Endothelial cell of umbilical vein (primary cell): ENCODE results near the gene IRF6. TPM values are rescaled to one million over a fixed set of nuclear protein-coding genes. Genes with fewer than 3 reads are reported as not detected.

Experiments used
- BruUV-seq: library from RNA; stranded (reverse); fragments of 400-500 nt; replicated peaks from 2 replicates; lab custom pipeline; 2021; lab: Mats Ljungman, UMichigan
- CTCF ChIA-PET: fragments of 300-600, 350-600 bp; sonication (Branson Sonifier 250); formaldehyde crosslinking; loops from one replicate; lab custom pipeline; 2021; ENCODE audit warnings: antibody characterized with exemption, inconsistent platforms; lab: Charles Lee
- POLR2A ChIA-PET: fragments of 300-600, 350-600 bp; sonication (Branson Sonifier 250); formaldehyde crosslinking; loops from one replicate; lab custom pipeline; 2021; ENCODE audit warnings: antibody characterized with exemption, inconsistent platforms; lab: Charles Lee
- DNase-seq: peaks from one replicate; pipeline ENCODE4 v3.0.0-alpha.2; 2011; ENCODE audit warnings: low read depth, low spot score
- FAIRE-seq: peaks from 2 replicates; lab custom pipeline; 2011; peaks lifted over from hg19 to GRCh38; lab: Jason Lieb, UNC
- H2AFZ ChIP-seq: 2 replicates; pipeline ENCODE4 v1.6.0; 2012; ENCODE audit warnings: low read depth, low read length, control low read depth, inconsistent platforms
- H3K27ac ChIP-seq: 2 replicates; pipeline ENCODE4 v1.5.1; 2011; ENCODE audit warnings: low read depth, mild to moderate bottlenecking, control low read depth, low read length, moderate library complexity; ENCODE audit not compliant: insufficient read depth
- H3K27me3 ChIP-seq, 2 experiments: 2 replicates each; pipeline versions ENCODE4 v1.6.0 to v1.6.1; 2011; ENCODE audit warnings: low read length in 2 of 2, mixed read lengths in 1 of 2; ENCODE audit not compliant: control insufficient read depth in 2 of 2, insufficient read depth in 2 of 2
- H3K36me3 ChIP-seq, 2 experiments: 2 replicates in 1 of 2; 3 replicates in 1 of 2; pipeline ENCODE4 v1.5.1; 2011; ENCODE audit warnings: low read length in 2 of 2, mild to moderate bottlenecking in 1 of 2, moderate library complexity in 1 of 2; ENCODE audit not compliant: control insufficient read depth in 2 of 2, insufficient read depth in 2 of 2; ENCODE audit errors: extremely low read depth in 1 of 2
- H3K4me1 ChIP-seq: 3 replicates; pipeline ENCODE4 v1.5.1; 2011; ENCODE audit warnings: mild to moderate bottlenecking, low read length; ENCODE audit not compliant: control insufficient read depth, insufficient read depth; ENCODE audit errors: extremely low read depth
- H3K4me2 ChIP-seq: 2 replicates; pipeline ENCODE4 v1.6.1; 2011; ENCODE audit warnings: low read length, control low read depth, mixed read lengths; ENCODE audit not compliant: insufficient read depth
- H3K4me3 ChIP-seq, 3 experiments: fragments of 200-600 bp in 1 of 3; sonication (generic), shearing (Covaris generic) in 1 of 3; replicated peaks in 1 of 3; 2 replicates each; pipeline ENCODE4 v1.5.1; 2011 to 2016; ENCODE audit warnings: control low read depth in 3 of 3, low read length in 3 of 3, mild to moderate bottlenecking in 2 of 3, inconsistent platforms in 1 of 3, low read depth in 1 of 3, moderate library complexity in 1 of 3; ENCODE audit not compliant: insufficient read depth in 1 of 3
- H3K79me2 ChIP-seq: 2 replicates; pipeline ENCODE4 v1.6.0; 2012; ENCODE audit warnings: low read length, inconsistent platforms; ENCODE audit not compliant: control insufficient read depth, insufficient read depth
- H3K9ac ChIP-seq: replicated peaks from 2 replicates; pipeline ENCODE3; 2011; ENCODE audit warnings: low read length, control low read depth; ENCODE audit not compliant: insufficient read depth; ENCODE audit errors: extremely low read depth
- H3K9me1 ChIP-seq: replicated peaks from 3 replicates; pipeline ENCODE4 v1.6.0; 2011; ENCODE audit warnings: mild to moderate bottlenecking, low read length; ENCODE audit not compliant: control insufficient read depth, insufficient read depth; ENCODE audit errors: extremely low read depth
- H3K9me3 ChIP-seq: replicated peaks from 2 replicates; pipeline ENCODE4 v1.5.1; 2012; ENCODE audit warnings: low read length, inconsistent platforms; ENCODE audit not compliant: control insufficient read depth, insufficient read depth
- H4K20me1 ChIP-seq: replicated peaks from 2 replicates; pipeline ENCODE3; 2011; ENCODE audit warnings: mild to moderate bottlenecking, low read length; ENCODE audit not compliant: control insufficient read depth, insufficient read depth; ENCODE audit errors: extremely low read depth
- CTCF ChIP-seq, 2 donors: IDR thresholded peaks; 1 replicate in 1 of 2; 2 replicates in 1 of 2; pipeline ENCODE4 v1.5.1; 2011; ENCODE audit warnings: low read length in 2 of 2, mild to moderate bottlenecking in 2 of 2, moderate library complexity in 2 of 2, control low read depth in 1 of 2, inconsistent platforms in 1 of 2, low read depth in 1 of 2; ENCODE audit not compliant: insufficient read depth in 1 of 2; ENCODE audit errors: extremely low read depth in 1 of 2
- EZH2 ChIP-seq: IDR thresholded peaks from 2 replicates; pipeline ENCODE4 v1.6.1; 2012; ENCODE audit warnings: borderline replicate concordance, low read depth, mild to moderate bottlenecking, moderate library complexity, low read length, inconsistent platforms; ENCODE audit not compliant: severe bottlenecking
- FOS ChIP-seq: IDR thresholded peaks from 2 replicates; pipeline ENCODE4 v1.6.1; 2011; ENCODE audit warnings: mild to moderate bottlenecking, low read length, moderate library complexity, borderline replicate concordance; ENCODE audit not compliant: insufficient read depth
- GATA2 ChIP-seq: IDR thresholded peaks from 2 replicates; pipeline ENCODE4 v1.7.0; 2011; ENCODE audit warnings: low read depth, mild to moderate bottlenecking, moderate library complexity, mixed read lengths, low read length; ENCODE audit not compliant: insufficient read length, insufficient read depth
- JUN ChIP-seq: IDR thresholded peaks from 2 replicates; pipeline ENCODE4 v1.6.1; 2011; ENCODE audit warnings: borderline replicate concordance, low read depth; ENCODE audit not compliant: insufficient read length, insufficient read depth
- MAX ChIP-seq: IDR thresholded peaks from 2 replicates; pipeline ENCODE4 v1.6.1; 2011; ENCODE audit not compliant: insufficient read depth, insufficient read length
- MYC ChIP-seq: IDR thresholded peaks from one replicate; pipeline ENCODE4 v1.6.1; 2011; ENCODE audit warnings: mild to moderate bottlenecking, low read depth, low read length
- POLR2A ChIP-seq: IDR thresholded peaks from 2 replicates; pipeline ENCODE4 v1.6.1; 2012; ENCODE audit warnings: low read depth, mild to moderate bottlenecking, control low read depth, low read length
- POLR2AphosphoS5 ChIP-seq: IDR thresholded peaks from 2 replicates; pipeline ENCODE4 v1.6.1; 2012; ENCODE audit warnings: low read depth, mild to moderate bottlenecking, control low read depth, low read length, moderate library complexity; ENCODE audit not compliant: insufficient read depth
- dilution Hi-C: fragments of 300-500 bp; cut with MboI; formaldehyde crosslinking; loops from one replicate; pipeline ENCODE4 v1.15.0; 2019; ENCODE audit warnings: low sequenced_read_pairs; ENCODE audit not compliant: extremely low pct_ligation_motif_present
- intact Hi-C: fragments of 100-400 bp; cut with micrococcal nuclease; formaldehyde crosslinking; loops from one replicate; pipeline ENCODE4 v1.10.0; 2022
- polyA plus RNA-seq, 4 experiments: library from polyadenylated mRNA; depleted of rRNA in 3 of 4; stranded (reverse) in 3 of 4; unstranded in 1 of 4; fragments of >200 nt; gene quantifications; 2 replicates each; pipeline versions ENCODE4 v1.2.1 to v1.2.3, GENCODE V29; 2011 to 2012; ENCODE audit warnings: missing spikeins in 1 of 4
- total RNA-seq: library from RNA; stranded (reverse); gene quantifications from 2 replicates; pipeline ENCODE4 v1.2.3, GENCODE V29; 2021

Gene IRF6
- total and polyA plus RNA-seq, 2 donors (not counting 3 experiments of a cell fraction or from before 2014, with no cell fraction given), result 42.0 to 55.8 TPM

- Histone ChIP-seq H4K20me1 (no peaks in the 10 kb centered on the region), H3K4me1 (peaks cover 4% of the 10 kb centered on the region), H3K27me3 (no peaks in the 10 kb centered on the region), H3K4me3 (no peak overlapping the region), H3K9ac (no peak overlapping the region), H3K79me2 (no peaks in the 10 kb centered on the region), H2AFZ (no peak overlapping the region), H3K4me2 (no peak overlapping the region), H3K27ac (no peak overlapping the region), H3K9me1 (no peaks in the 10 kb centered on the region), H3K36me3 (peaks cover 7 to 35% of the 10 kb centered on the region in 2 experiments), H3K9me3 (no peaks in the 10 kb centered on the region)
- dilution Hi-C loops (no loop called here), intact Hi-C loops (no loop called here)
- DNase-seq (no peak), FAIRE-seq (no peak)
- ChIA-PET POLR2A (no interaction called here), CTCF (no interaction called here)
- TF ChIP-seq POLR2AphosphoS5 (no peak), POLR2A (no peak)
- no TSS peak for BruUV-seq
Measured at GRCh38 chr1:209789245-209789644, 16.7 kb downstream of the IRF6 start.

- Histone ChIP-seq H3K9me1 (no peaks in the 10 kb centered on the region), H3K27me3 (no peaks in the 10 kb centered on the region), H3K9me3 (no peaks in the 10 kb centered on the region), H3K4me2 (no peak overlapping the region), H3K4me3 (no peak overlapping the region), H3K27ac (no peak overlapping the region), H3K4me1 (peaks cover 10% of the 10 kb centered on the region), H3K79me2 (no peaks in the 10 kb centered on the region), H3K36me3 (peaks cover 5 to 34% of the 10 kb centered on the region in 2 experiments), H3K9ac (no peak overlapping the region), H2AFZ (no peak overlapping the region), H4K20me1 (no peaks in the 10 kb centered on the region)
- TF ChIP-seq JUN, result no peak
- TF ChIP-seq POLR2AphosphoS5, result no peak
- TF ChIP-seq EZH2, result no peak
- TF ChIP-seq FOS, result no peak
- no peak for TF ChIP-seq CTCF (IDR thresholded peaks at IDR 0.05; ENCODE audit: extremely low read depth in 1 of 2, insufficient read depth in 1 of 2, low read depth in 1 of 2, low read length in 2 of 2)
- TF ChIP-seq MAX, result no peak
- TF ChIP-seq GATA2, result no peak
- TF ChIP-seq POLR2A, result no peak
- no peak for TF ChIP-seq MYC
- FAIRE-seq, result no peak
- ChIA-PET POLR2A (no interaction called here), CTCF (interaction anchor here (0.8 to 3.4 kb wide), 4 partner anchors 13 to 36 kb away, joined by 3 to 15 read pairs (median 3); no protein-coding TSS in a partner anchor)
- dilution Hi-C loops, result no loop called here
- no TSS peak for BruUV-seq
- no peak for DNase-seq
- intact Hi-C loops, result no loop called here
Measured at GRCh38 chr1:209787551-209787950, 18.4 kb downstream of the IRF6 start.
